ENCODE data around the gene TMEM45A.

The TMEM45A gene

DNA sequence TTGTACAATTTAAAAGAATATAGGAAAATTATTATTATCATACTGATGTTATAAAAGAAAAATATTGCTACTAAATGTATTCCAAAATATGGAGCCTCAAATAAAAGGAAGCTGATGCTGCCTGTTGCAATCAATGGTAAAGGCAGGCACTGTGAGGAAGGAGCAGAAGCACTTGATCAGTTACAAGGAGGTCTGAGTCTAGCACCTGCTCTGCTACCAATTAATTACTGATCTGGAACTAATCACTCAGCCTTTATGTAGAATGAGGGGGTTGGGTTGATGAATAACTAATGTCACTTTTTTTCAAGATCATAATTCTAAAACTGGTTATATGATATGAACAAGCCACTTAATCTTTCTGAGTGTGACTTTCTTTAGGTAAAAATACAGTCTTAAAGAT, 122.5 kb downstream of the TMEM45A start:
- DNase-seq (ENCODE audit: low spot score) = no peak

DNA sequence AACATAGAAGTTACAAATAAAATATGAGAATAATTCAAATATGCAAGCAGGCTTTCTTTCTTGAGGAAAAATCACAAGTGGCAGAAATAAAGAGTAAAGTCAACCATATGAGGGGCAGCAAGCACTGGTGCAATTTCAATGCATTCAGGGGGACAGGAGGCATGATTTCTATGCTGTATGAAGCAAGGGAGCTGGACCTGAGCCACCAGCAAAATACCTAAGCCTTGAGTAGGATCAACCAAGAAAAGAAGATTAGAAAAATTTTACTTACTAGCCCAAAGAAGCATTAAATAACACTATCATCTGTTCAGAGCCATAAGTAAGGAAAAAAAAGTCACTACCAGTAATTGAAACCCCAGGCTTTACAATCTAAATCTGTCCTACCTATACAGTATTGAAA, 123.3 kb downstream of the TMEM45A start:
- DNase-seq (ENCODE audit: low spot score) = no peak

GRCh38 chr3:100621251-100621650, 128.8 kb downstream of the TMEM45A start:
- no peak for DNase-seq (ENCODE audit: low spot score)
